Spinal cord (tissue), 10 donors: ENCODE data around the gene SLC1A7. TPM values are rescaled to one million over a fixed set of nuclear protein-coding genes. Genes with fewer than 3 reads are reported as not detected.

Source experiments
- DNase-seq, 6 donors: peaks; one replicate each; pipeline versions ENCODE4 v3.0.0 to v3.0.0-alpha.2; 2013 to 2015; ENCODE audit warnings: low spot score in 6 of 6, low read depth in 4 of 6
- H3K27ac ChIP-seq: one replicate; pipeline ENCODE4 v1.5.1; 2013; ENCODE audit warnings: low read depth, low read length, control low read depth
- H3K27me3 ChIP-seq: one replicate; pipeline ENCODE4 v1.6.1; 2013; ENCODE audit warnings: low read length; ENCODE audit not compliant: control insufficient read depth, insufficient read depth
- H3K36me3 ChIP-seq: one replicate; pipeline ENCODE4 v1.6.1; 2013; ENCODE audit warnings: low read length; ENCODE audit not compliant: control insufficient read depth, insufficient read depth
- H3K4me1 ChIP-seq: one replicate; pipeline ENCODE4 v1.6.1; 2013; ENCODE audit warnings: low read length; ENCODE audit not compliant: control insufficient read depth, insufficient read depth
- H3K4me3 ChIP-seq: one replicate; pipeline ENCODE4 v1.5.1; 2013; ENCODE audit warnings: low read depth, low read length, control low read depth
- H3K9me3 ChIP-seq: one replicate; pipeline ENCODE4 v1.6.1; 2013; ENCODE audit warnings: low read length; ENCODE audit not compliant: control insufficient read depth, insufficient read depth
- WGBS: methylation state at CpG from one replicate; pipeline ENCODE4 v1.1.5; 2013; ENCODE audit warnings: missing lambda C conversion rate; ENCODE audit not compliant: insufficient coverage; 5-methylcytosine and 5-hydroxymethylcytosine counted together
- polyA plus RNA-seq, 2 donors: library from polyadenylated mRNA; unstranded; fragments of 120-200 nt; gene quantifications; one replicate each; pipeline ENCODE4 v1.2.1, GENCODE V29; 2013; ENCODE audit not compliant: insufficient read length in 2 of 2
- total RNA-seq, 2 donors: library from RNA; depleted of rRNA in 1 of 2; stranded (reverse); fragments of 120-200 nt in 1 of 2; fragments of >200 nt in 1 of 2; gene quantifications; one replicate each; pipeline versions ENCODE4 v1.2.3 to v1.2.4, GENCODE V29; 2013 to 2014
- donor health status: healthy.

The SLC1A7 gene
- total and polyA plus RNA-seq, 4 donors, result 0.06 to 0.48 (median 0.11) TPM; not detected in 1

- Histone ChIP-seq H3K36me3 (no peaks in the 10 kb centered on the region), H3K9me3 (no peaks in the 10 kb centered on the region), H3K4me3 (no peak overlapping the region), H3K4me1 (peaks cover 25% of the 10 kb centered on the region), H3K27ac (no peak overlapping the region), H3K27me3 (no peaks in the 10 kb centered on the region)
- DNase-seq, result no peak
- WGBS, result 93% methylated on average over 6 of the region's 6 CpGs
Observed at GRCh38 chr1:53114090-53114489, 28.3 kb downstream of the SLC1A7 start.

GRCh38 chr1:53112861-53113260 lies 29.6 kb downstream of the SLC1A7 start:
- no peak overlapping the region for H3K27ac ChIP-seq
- no peaks in the 10 kb centered on the region for H3K36me3 ChIP-seq
- no peaks in the 10 kb centered on the region for H3K27me3 ChIP-seq
- WGBS, result 100% methylated on average over 2 of the region's 4 CpGs
- H3K4me3 ChIP-seq, result no peak overlapping the region
- peaks cover 25% of the 10 kb centered on the region for H3K4me1 ChIP-seq
- H3K9me3 ChIP-seq, result no peaks in the 10 kb centered on the region
- no peak for DNase-seq

DNA sequence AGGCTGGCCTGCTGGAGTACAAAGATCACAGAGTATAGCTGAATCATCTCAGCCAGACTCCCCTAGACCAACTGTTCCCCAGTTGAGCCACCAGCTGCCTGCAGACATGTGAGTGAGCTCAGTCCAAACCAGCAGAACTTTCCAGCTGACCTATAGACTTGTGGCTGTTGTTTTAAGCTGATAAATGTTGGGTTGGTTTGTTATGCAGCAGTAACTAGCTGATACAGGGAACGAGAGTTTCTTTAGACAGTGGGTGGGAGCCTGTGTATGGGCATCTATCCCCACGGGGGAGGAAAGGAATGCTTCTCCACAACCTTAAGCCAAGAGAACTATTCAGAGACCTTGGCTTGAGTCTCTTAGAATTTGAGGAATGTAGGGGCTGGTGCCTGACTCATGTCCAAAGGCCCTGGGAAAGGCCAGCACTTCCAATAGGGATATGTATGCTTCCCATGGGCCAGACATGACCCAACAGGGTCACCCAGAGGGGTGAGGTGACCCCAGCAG lies 30.1 kb downstream of the SLC1A7 start:
- Histone ChIP-seq H3K4me3 (no peak overlapping the region), H3K9me3 (no peaks in the 10 kb centered on the region), H3K4me1 (peaks cover 25% of the 10 kb centered on the region), H3K36me3 (no peaks in the 10 kb centered on the region), H3K27me3 (no peaks in the 10 kb centered on the region), H3K27ac (no peak overlapping the region)
- WGBS, result 100% methylated on average over 1 of the region's 2 CpGs
- DNase-seq, result no peak

DNA sequence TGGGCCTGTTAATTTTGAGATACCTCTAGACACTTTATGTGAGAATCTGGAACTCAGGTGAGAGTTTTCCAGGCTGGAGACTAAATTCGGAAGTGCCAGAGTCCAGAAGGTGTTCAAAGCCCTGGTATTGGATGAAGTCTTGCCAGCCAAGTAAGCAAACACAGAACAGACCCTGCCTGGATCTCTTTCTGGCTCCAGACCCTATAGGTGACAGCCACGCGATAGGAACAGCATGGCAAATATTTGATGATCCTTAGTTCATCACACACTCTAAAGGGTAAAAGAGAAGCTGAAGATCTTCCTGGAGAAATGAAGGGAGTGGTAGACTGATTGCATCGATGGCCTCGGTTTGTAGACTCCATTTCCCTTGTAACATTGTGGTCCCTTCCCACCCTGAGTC lies 30.7 kb downstream of the SLC1A7 start:
- H3K9me3 ChIP-seq, result no peaks in the 10 kb centered on the region

GRCh38 chr1:53111073-53111556 lies 31.3 kb downstream of the SLC1A7 start:
- no peaks in the 10 kb centered on the region for H3K36me3 ChIP-seq
- 83% methylated on average over 10 of the region's 10 CpGs for WGBS
- no peaks in the 10 kb centered on the region for H3K27me3 ChIP-seq
- no peak for DNase-seq
- H3K4me3 ChIP-seq, result no peak overlapping the region
- H3K9me3 ChIP-seq, result no peaks in the 10 kb centered on the region
- H3K4me1 ChIP-seq, result peaks cover 24% of the 10 kb centered on the region
- H3K27ac ChIP-seq, result no peak overlapping the region

More for the DNA sequence above, 30.7 kb downstream of the SLC1A7 start:
- H3K36me3 ChIP-seq, result no peaks in the 10 kb centered on the region
- H3K4me1 ChIP-seq, result peaks cover 25% of the 10 kb centered on the region
- no peaks in the 10 kb centered on the region for H3K27me3 ChIP-seq
- WGBS, result 80% methylated on average over 5 of the region's 5 CpGs
- H3K27ac ChIP-seq, result no peak overlapping the region
- no peak overlapping the region for H3K4me3 ChIP-seq
- no peak for DNase-seq

- H3K4me1 ChIP-seq, result peaks cover 18% of the 10 kb centered on the region
- 74% methylated on average over 18 of the region's 18 CpGs for WGBS
- H3K27ac ChIP-seq, result no peak overlapping the region
- no peak for DNase-seq
- no peaks in the 10 kb centered on the region for H3K9me3 ChIP-seq
- no peak overlapping the region for H3K4me3 ChIP-seq
- no peaks in the 10 kb centered on the region for H3K36me3 ChIP-seq
- no peaks in the 10 kb centered on the region for H3K27me3 ChIP-seq
Observed at GRCh38 chr1:53110370-53111072, 31.9 kb downstream of the SLC1A7 start.

DNA sequence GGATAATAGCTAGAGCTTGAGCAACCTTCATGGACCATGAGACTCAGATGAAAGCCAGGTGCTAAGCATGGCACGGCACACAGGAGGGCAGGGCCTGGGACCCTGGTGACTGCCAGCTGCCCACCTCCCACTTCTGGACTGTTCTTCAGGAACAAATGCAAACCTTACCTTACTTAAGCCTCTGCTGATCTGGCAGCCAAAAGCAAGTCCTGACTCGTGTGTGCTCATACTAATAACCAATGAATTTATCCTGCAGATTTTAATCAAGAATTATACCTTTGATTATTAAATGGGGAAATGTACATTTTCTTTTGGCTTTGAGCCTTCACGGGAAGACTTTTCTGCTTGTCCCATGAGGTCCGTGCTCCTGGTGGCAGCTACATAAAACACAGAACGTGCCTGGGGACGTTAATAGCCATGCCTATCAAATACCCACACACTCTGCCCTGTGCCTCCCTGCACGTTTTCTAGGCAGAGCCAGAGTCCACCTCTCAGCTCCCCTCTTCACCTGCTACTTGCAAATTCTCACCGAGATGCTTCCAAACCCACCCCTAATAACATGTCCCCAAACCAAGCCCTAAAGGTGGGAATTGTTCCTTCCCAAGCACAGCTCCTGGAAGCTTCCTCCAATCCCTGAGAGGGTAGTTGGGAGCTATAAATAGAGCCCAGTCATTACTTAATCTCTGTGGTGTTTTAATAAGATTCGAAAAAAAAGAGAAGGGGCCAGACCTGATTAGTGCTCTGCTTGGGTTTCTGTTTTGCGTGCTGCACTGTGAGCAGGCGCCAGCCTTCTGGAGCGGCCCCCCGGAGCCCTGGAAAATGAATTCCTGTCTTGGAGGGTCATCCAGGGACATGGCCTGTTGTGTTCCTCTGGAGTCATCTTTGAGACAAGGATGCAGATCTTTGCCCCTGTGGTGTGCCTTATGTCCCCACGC lies 33.5 kb downstream of the SLC1A7 start:
- H3K4me3 ChIP-seq, result no peak overlapping the region
- 71% methylated on average over 12 of the region's 14 CpGs for WGBS
- no peak overlapping the region for H3K27ac ChIP-seq
- H3K9me3 ChIP-seq, result no peaks in the 10 kb centered on the region
- DNase-seq, result peak in 1 of 6 donors; percentile 52
- no peaks in the 10 kb centered on the region for H3K36me3 ChIP-seq
- H3K4me1 ChIP-seq, result peaks cover 11% of the 10 kb centered on the region
- H3K27me3 ChIP-seq, result no peaks in the 10 kb centered on the region

- Histone ChIP-seq H3K4me3 (no peak overlapping the region), H3K27me3 (no peaks in the 10 kb centered on the region), H3K36me3 (no peaks in the 10 kb centered on the region), H3K9me3 (no peaks in the 10 kb centered on the region), H3K4me1 (peaks cover 11% of the 10 kb centered on the region), H3K27ac (no peak overlapping the region)
- no peak for DNase-seq
- 94% methylated on average over 6 of the region's 15 CpGs for whole genome bisulfite sequencing
Observed at GRCh38 chr1:53107570-53108322, 34.7 kb downstream of the SLC1A7 start.

GRCh38 chr1:53107090-53107489 lies 35.3 kb downstream of the SLC1A7 start:
- Histone ChIP-seq H3K9me3 (no peaks in the 10 kb centered on the region), H3K4me1 (peaks cover 11% of the 10 kb centered on the region), H3K27ac (no peak overlapping the region), H3K36me3 (no peaks in the 10 kb centered on the region), H3K27me3 (no peaks in the 10 kb centered on the region), H3K4me3 (no peak overlapping the region)
- no peak for DNase-seq
- no CpG with 5 or more reads among the region's 7 CpGs for WGBS
